ENCODE data around the gene GAS7. TPM values are rescaled to one million over a fixed set of nuclear protein-coding genes. Genes with fewer than 3 reads are reported as not detected.

GAS7 gene
- polyA plus RNA-seq, 1 experiment: 1.4 TPM

DNA sequence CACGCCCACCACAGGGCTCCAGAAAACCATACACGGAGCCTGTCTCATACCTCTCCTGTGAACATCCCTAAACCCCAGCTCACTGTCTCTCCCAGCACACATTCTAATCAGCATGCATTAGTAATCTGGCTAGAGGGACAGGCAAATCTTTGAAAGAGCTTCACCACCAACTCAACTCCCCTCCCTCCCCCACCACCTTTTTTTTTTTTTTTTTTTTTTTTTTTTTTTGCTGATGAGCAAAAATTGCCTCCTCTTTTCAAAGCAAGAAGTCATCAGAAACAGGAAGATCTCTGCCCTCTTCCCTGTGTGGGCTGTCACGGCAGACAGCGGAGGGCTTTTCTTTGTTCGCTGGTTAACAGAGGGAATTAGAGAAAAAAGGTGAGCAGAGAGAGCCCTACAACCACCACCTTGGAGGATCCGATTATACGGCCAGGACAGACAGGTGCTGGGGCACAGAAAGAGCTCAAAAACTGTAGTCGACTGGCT lies 19.9 kb downstream of the GAS7 start:
- Histone ChIP-seq H3K36me3 (ENCODE audit: control insufficient read depth, insufficient read depth, low read length) (no peaks in the 10 kb centered on the region; the same call in 1 of the 2 replicates), H3K27me3 (ENCODE audit: control insufficient read depth, insufficient read depth, low read length) (0 out of 2 replicates have a peak, but pooled peaks cover 1% of the 10 kb centered on the region), H3K4me3 (ENCODE audit: low read depth, low read length) (no peak overlapping the region)
- TF ChIP-seq CTCF (IDR thresholded peaks at IDR 0.05; ENCODE audit: insufficient read depth, low read depth, low read length): no peak
- CTCF ChIA-PET: no interaction called here
- no peak for DNase-seq (ENCODE audit: low read depth)
- POLR2A ChIA-PET: no interaction called here

DNA sequence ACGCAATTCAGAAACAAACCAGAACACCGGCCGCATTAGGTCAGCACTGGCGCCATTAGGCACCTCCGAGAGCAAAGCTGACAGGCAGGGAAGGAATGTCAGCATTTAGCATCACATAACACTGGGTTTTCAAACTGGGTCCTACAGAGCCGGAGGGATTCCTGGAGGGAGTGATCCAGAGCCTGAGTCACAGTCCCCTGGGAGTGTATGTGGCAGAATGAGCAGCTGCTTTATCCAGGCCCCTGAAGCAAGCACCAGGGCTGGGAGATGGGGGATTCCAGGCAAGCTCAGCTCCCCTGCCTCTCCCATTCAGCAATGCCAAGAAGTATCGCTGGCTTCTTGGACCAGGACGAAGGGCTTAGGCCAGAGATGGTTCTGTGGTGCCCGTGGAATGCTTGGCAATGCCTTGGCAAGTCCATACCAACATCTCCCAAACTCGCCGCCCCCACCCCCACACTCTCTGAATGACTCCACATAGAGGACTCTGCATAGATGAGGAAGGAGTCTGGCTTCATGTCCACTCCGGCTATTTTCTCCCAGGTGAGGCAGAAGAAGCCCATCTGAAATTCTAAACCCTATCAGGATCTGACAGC lies 20.4 kb downstream of the GAS7 start:
- POLR2A ChIA-PET: no interaction called here
- H3K4me3 ChIP-seq (ENCODE audit: low read depth, low read length): no peak overlapping the region
- TF ChIP-seq CTCF (IDR thresholded peaks at IDR 0.05; ENCODE audit: insufficient read depth, low read depth, low read length): no peak
- DNase-seq (ENCODE audit: low read depth): no peak
- H3K27me3 ChIP-seq (ENCODE audit: control insufficient read depth, insufficient read depth, low read length): 0 out of 2 replicates have a peak, but pooled peaks cover 1% of the 10 kb centered on the region
- CTCF ChIA-PET: no interaction called here
- H3K36me3 ChIP-seq (ENCODE audit: control insufficient read depth, insufficient read depth, low read length): no peaks in the 10 kb centered on the region; the same call in 1 of the 2 replicates

DNA sequence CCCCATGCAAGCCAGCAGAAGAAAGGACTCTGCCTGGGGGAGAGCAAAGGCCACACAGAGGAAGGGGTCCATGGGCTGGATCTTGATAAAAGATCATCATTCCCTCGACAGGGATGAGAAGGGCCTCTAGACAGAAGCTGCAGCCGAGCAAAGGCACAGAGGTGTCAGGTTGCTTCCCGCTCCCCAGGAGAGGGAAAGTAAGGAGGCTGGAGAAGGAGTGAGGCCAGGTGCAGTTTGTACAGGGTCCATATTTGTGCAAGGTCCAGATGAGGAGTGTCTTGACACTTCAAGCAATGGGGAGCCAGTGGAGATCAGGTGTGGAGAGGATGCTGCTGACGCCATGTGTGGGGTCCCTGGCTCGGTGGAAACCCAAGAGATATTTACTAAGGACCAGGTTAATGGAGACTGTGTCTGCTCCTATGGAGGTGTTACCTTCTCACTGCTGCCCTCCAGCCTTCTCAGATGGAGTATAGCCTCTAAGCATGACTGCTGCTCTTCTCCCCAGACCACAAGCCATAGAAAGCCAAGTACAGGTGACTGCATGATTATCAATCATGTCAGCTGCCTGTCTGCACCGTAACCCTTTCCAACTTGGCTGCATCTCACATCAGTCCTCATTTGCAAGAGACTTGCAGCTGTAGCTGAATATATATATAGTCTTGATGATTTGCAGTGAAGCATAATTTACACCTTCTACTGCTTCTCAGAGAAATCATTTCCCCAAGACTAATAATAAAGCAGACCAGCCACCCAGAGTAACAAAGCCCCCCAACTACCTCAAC lies 21.1 kb downstream of the GAS7 start:
- no peak for TF ChIP-seq CTCF (IDR thresholded peaks at IDR 0.05; ENCODE audit: insufficient read depth, low read depth, low read length)
- Histone ChIP-seq H3K27me3 (ENCODE audit: control insufficient read depth, insufficient read depth, low read length) (no peaks in the 10 kb centered on the region), H3K36me3 (ENCODE audit: control insufficient read depth, insufficient read depth, low read length) (no peaks in the 10 kb centered on the region), H3K4me3 (ENCODE audit: low read depth, low read length) (no peak overlapping the region)
- DNase-seq (ENCODE audit: low read depth): no peak
- POLR2A ChIA-PET: no interaction called here
- CTCF ChIA-PET: no interaction called here

- ChIA-PET CTCF (interaction anchor here (0.6 kb wide), 1 partner anchor 214 kb away, joined by 3 read pairs; no protein-coding TSS in a partner anchor), POLR2A (no interaction called here)
- Histone ChIP-seq H3K4me3 (ENCODE audit: low read depth, low read length) (no peak overlapping the region), H3K36me3 (ENCODE audit: control insufficient read depth, insufficient read depth, low read length) (no peaks in the 10 kb centered on the region), H3K27me3 (ENCODE audit: control insufficient read depth, insufficient read depth, low read length) (peaks cover 2% of the 10 kb centered on the region; the same call in 1 of the 2 replicates)
- no peak for TF ChIP-seq CTCF (IDR thresholded peaks at IDR 0.05; ENCODE audit: insufficient read depth, low read depth, low read length)
- no peak for DNase-seq (ENCODE audit: low read depth)
Measured at GRCh38 chr17:10173913-10174312, 24.5 kb downstream of the GAS7 start.

- ChIA-PET POLR2A (no interaction called here), CTCF (interaction anchor here (0.8 to 0.9 kb wide), 2 partner anchors 26 to 107 kb away, joined by 3 read pairs; no protein-coding TSS in a partner anchor)
- TF ChIP-seq CTCF (IDR thresholded peaks at IDR 0.05; ENCODE audit: insufficient read depth, low read depth, low read length): no peak
- DNase-seq (ENCODE audit: low read depth): no peak
- Histone ChIP-seq H3K4me3 (ENCODE audit: low read depth, low read length) (no peak overlapping the region), H3K27me3 (ENCODE audit: control insufficient read depth, insufficient read depth, low read length) (peaks cover 2% of the 10 kb centered on the region; the same call in 1 of the 2 replicates), H3K36me3 (ENCODE audit: control insufficient read depth, insufficient read depth, low read length) (no peaks in the 10 kb centered on the region)
Measured at GRCh38 chr17:10172778-10173177, 25.6 kb downstream of the GAS7 start.
